DND-41 (cell line): ENCODE data around the gene LRRC27.

Experiments used
- ATAC-seq: fragments of 200-7000 bp; cut with Tn5 transposase; 3 replicates; pipeline ENCODE4 v1.9.1; 2021; ENCODE audit warnings: low read depth; ENCODE audit not compliant: insufficient read depth
- DNase-seq: peaks from one replicate; pipeline ENCODE4 v3.0.0-alpha.2; 2020
- H2AFZ ChIP-seq: 2 replicates; pipeline ENCODE4 v1.6.0; 2012; ENCODE audit warnings: low read depth, low read length
- H3K27ac ChIP-seq: 2 replicates; pipeline ENCODE4 v1.5.1; 2012; ENCODE audit warnings: low read length, inconsistent platforms
- H3K27me3 ChIP-seq: fragments of 200-600 bp; sonication (generic); 2 replicates; pipeline ENCODE4 v1.6.0; 2012; ENCODE audit warnings: low read length, mild to moderate bottlenecking, inconsistent platforms; ENCODE audit not compliant: insufficient read depth, poor library complexity
- H3K36me3 ChIP-seq: 2 replicates; pipeline ENCODE4 v1.5.1; 2012; ENCODE audit warnings: low read length, inconsistent platforms; ENCODE audit not compliant: insufficient read depth
- H3K4me1 ChIP-seq: 2 replicates; pipeline ENCODE4 v1.5.1; 2012; ENCODE audit warnings: mild to moderate bottlenecking, low read length; ENCODE audit not compliant: insufficient read depth
- H3K4me2 ChIP-seq: 2 replicates; pipeline ENCODE4 v1.6.0; 2012; ENCODE audit warnings: mild to moderate bottlenecking, moderate library complexity, low read length, inconsistent platforms; ENCODE audit not compliant: insufficient read depth
- H3K4me3 ChIP-seq, 2 experiments: fragments of 200-600 bp in 1 of 2; shearing (Covaris generic) in 1 of 2; 2 replicates each; pipeline ENCODE4 v1.5.1; 2012 to 2016; ENCODE audit warnings: inconsistent platforms in 2 of 2, low read length in 2 of 2, mild to moderate bottlenecking in 2 of 2, low read depth in 1 of 2, moderate library complexity in 1 of 2
- H3K79me2 ChIP-seq: 2 replicates; pipeline ENCODE4 v1.6.0; 2012; ENCODE audit warnings: low read length, inconsistent platforms; ENCODE audit not compliant: insufficient read depth
- H3K9ac ChIP-seq: 2 replicates; pipeline ENCODE4 v1.6.0; 2012; ENCODE audit warnings: low read depth, mild to moderate bottlenecking, inconsistent platforms, low read length, moderate library complexity
- H3K9me3 ChIP-seq: 2 replicates; pipeline ENCODE4 v1.5.1; 2012; ENCODE audit warnings: low read length, moderate library complexity, mild to moderate bottlenecking, inconsistent platforms; ENCODE audit not compliant: insufficient read depth, severe bottlenecking
- H4K20me1 ChIP-seq: 2 replicates; pipeline ENCODE4 v1.6.0; 2012; ENCODE audit warnings: low read length; ENCODE audit not compliant: insufficient read depth
- CTCF ChIP-seq: IDR thresholded peaks from 2 replicates; pipeline ENCODE4 v1.5.1; 2012; ENCODE audit warnings: borderline replicate concordance, low read length, moderate library complexity, mild to moderate bottlenecking; ENCODE audit not compliant: poor library complexity, severe bottlenecking; ENCODE audit errors: extremely low read depth
- EZH2 ChIP-seq: IDR thresholded peaks from 3 replicates; pipeline ENCODE4 v1.6.1; 2012; ENCODE audit warnings: borderline replicate concordance, low read depth, mild to moderate bottlenecking, moderate library complexity, low read length, inconsistent platforms; ENCODE audit not compliant: severe bottlenecking

The LRRC27 gene

GRCh38 chr10:132409667-132410028, 77.7 kb downstream of the LRRC27 start:
- DNase-seq (no peak), ATAC-seq (no peak)
- H3K4me1 ChIP-seq, result no peaks in the 10 kb centered on the region
- no peaks in the 10 kb centered on the region for H3K27me3 ChIP-seq
- H3K4me3 ChIP-seq, result no peak overlapping the region
- peaks cover 14% of the 10 kb centered on the region for H3K36me3 ChIP-seq
- no peak overlapping the region for H3K27ac ChIP-seq
- no peaks in the 10 kb centered on the region for H3K9me3 ChIP-seq
- no peak overlapping the region for H2AFZ ChIP-seq
- TF ChIP-seq EZH2, result no peak
- peaks cover 47% of the 10 kb centered on the region for H4K20me1 ChIP-seq
- no peak overlapping the region for H3K4me2 ChIP-seq
- H3K79me2 ChIP-seq, result no peaks in the 10 kb centered on the region
- H3K9ac ChIP-seq, result no peak overlapping the region

DNA sequence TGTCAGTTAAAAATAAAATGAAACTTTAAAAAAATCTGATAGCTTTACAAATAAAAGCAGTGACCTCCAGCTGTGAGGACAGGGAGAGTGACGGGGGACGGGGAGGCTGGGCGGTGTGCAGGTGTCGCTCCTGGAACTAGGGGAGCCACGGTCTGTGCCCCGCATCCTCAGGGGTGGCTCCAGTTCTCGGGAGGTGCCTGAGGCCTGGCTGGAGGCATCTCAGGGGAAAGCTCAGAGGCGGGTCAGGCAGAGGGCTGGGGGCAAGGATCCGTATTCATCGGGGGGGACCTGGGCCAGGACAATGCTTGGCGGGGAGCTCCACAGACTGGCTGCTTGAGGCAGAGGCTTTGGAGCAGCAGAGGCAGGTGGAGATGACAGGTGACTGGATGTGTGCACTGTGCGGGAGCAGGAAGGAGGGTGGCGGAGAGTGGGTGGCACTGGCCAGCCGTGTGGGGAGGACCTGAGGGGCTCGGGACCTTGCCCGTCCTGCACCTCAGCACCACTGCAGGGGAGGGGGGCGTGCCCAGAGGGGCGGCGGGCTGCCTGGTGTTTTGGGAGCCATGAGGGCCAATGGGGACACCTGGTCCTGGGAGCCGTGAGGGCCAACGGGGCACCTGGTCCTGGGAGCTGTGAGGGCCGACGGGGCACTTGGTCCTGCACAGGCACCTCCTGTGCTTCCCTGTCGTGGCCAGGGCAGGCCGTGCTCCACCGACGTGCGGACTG, 78.2 kb downstream of the LRRC27 start:
- no peak overlapping the region for H3K9ac ChIP-seq
- H3K27me3 ChIP-seq, result no peaks in the 10 kb centered on the region
- ATAC-seq (no peak), DNase-seq (no peak)
- peaks cover 18% of the 10 kb centered on the region for H3K36me3 ChIP-seq
- no peak overlapping the region for H3K4me3 ChIP-seq
- no peaks in the 10 kb centered on the region for H3K4me1 ChIP-seq
- no peaks in the 10 kb centered on the region for H3K79me2 ChIP-seq
- H2AFZ ChIP-seq, result no peak overlapping the region
- no peaks in the 10 kb centered on the region for H3K9me3 ChIP-seq
- H3K4me2 ChIP-seq, result no peak overlapping the region
- peaks cover 47% of the 10 kb centered on the region for H4K20me1 ChIP-seq
- no peak overlapping the region for H3K27ac ChIP-seq
- no peak for TF ChIP-seq CTCF
- no peak for TF ChIP-seq EZH2

GRCh38 chr10:132410779-132411532, 79.0 kb downstream of the LRRC27 start:
- H3K27me3 ChIP-seq, result no peaks in the 10 kb centered on the region
- peaks cover 15% of the 10 kb centered on the region for H3K36me3 ChIP-seq
- TF ChIP-seq EZH2, result no peak
- TF ChIP-seq CTCF, result no peak
- H3K4me3 ChIP-seq, result no peak overlapping the region
- no peaks in the 10 kb centered on the region for H3K9me3 ChIP-seq
- H3K4me2 ChIP-seq, result no peak overlapping the region
- peaks cover 45% of the 10 kb centered on the region for H4K20me1 ChIP-seq
- H3K4me1 ChIP-seq, result no peaks in the 10 kb centered on the region
- H3K79me2 ChIP-seq, result no peaks in the 10 kb centered on the region
- no peak for ATAC-seq
- H3K9ac ChIP-seq, result no peak overlapping the region
- no peak overlapping the region for H3K27ac ChIP-seq
- no peak for DNase-seq
- no peak overlapping the region for H2AFZ ChIP-seq

DNA sequence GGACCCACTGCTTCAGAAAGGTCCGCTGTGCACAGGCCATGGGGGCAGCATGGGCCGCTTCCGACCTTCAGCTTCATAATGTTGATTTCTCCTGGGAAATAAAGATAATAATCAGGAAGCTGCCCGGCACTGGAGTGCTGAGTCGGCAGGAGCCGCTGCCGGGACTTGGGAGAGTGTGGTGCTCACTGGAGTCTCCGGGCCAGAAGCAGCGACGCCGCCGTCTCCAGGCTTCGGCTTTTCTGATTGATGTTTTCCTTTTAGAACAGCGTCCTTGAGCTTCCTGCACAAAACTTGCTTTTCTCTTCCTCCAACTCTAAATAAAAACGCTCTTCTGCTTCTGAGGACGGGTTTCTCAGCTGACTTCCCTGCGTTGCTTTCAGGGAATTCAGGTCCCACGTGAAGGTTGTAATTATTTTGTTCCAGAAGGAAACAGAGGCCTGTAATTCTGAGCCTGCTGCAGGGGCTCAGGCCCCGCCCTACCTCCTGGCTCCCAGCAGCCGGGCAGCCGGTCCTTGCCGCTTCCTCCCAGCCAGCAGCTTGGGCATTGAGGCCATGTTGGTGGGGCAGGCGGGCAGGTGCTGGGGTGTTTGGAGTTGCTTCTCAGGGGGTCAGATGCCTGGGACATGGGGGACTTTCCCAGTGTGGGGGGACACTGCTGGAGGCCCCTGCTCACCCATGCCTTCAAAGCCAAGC, 79.7 kb downstream of the LRRC27 start:
- no peaks in the 10 kb centered on the region for H3K9me3 ChIP-seq
- peaks cover 8% of the 10 kb centered on the region for H3K36me3 ChIP-seq
- no peak for DNase-seq
- H3K4me1 ChIP-seq, result no peaks in the 10 kb centered on the region
- no peak overlapping the region for H3K27ac ChIP-seq
- H3K9ac ChIP-seq, result no peak overlapping the region
- H3K4me3 ChIP-seq, result no peak overlapping the region
- no peak overlapping the region for H3K4me2 ChIP-seq
- H3K79me2 ChIP-seq, result no peaks in the 10 kb centered on the region
- TF ChIP-seq CTCF (no peak), EZH2 (no peak)
- no peak for ATAC-seq
- H4K20me1 ChIP-seq, result peaks cover 43% of the 10 kb centered on the region
- H2AFZ ChIP-seq, result no peak overlapping the region
- H3K27me3 ChIP-seq, result no peaks in the 10 kb centered on the region
